PC-3 (cell line): ENCODE measurements around the gene GRB2. TPM values are rescaled to one million over a fixed set of nuclear protein-coding genes. Genes with fewer than 3 reads are reported as not detected.

Source experiments
- ATAC-seq: fragments of 200-7000 bp; cut with Tn5 transposase; 2 replicates; pipeline ENCODE4 v1.9.1; 2020; ENCODE audit warnings: mild to moderate bottlenecking, moderate library complexity
- BruUV-seq: library from RNA; stranded (reverse); fragments of 400-500 nt; replicated peaks from 2 replicates; lab custom pipeline; 2021; lab: Mats Ljungman, UMichigan
- CTCF ChIA-PET: fragments of 300-600 bp; sonication (Branson Sonifier 250); formaldehyde crosslinking; loops from one replicate; lab custom pipeline; 2022; ENCODE audit warnings: antibody characterized with exemption; lab: Charles Lee
- POLR2A ChIA-PET: fragments of 300-600 bp; sonication (Branson Sonifier 250); formaldehyde crosslinking; loops from one replicate; lab custom pipeline; 2022; ENCODE audit warnings: antibody characterized with exemption; ENCODE audit not compliant: unreplicated experiment; lab: Charles Lee
- DNase-seq: peaks from one replicate; pipeline ENCODE4 v3.0.0-alpha.2; 2015
- H2AFZ ChIP-seq: fragments of 300-600 bp; sonication (generic); 2 replicates; pipeline ENCODE4 v1.6.0; 2016; ENCODE audit warnings: antibody characterized with exemption, low read length
- H3F3A ChIP-seq: fragments of 300-600 bp; sonication (generic); one replicate; pipeline ENCODE4 v1.6.0; 2017; ENCODE audit warnings: antibody characterized with exemption, low read length, control low read depth, mild to moderate bottlenecking; ENCODE audit not compliant: unreplicated experiment
- H3K27ac ChIP-seq: fragments of 300-600 bp; sonication (generic); 2 replicates; pipeline ENCODE4 v1.5.1; 2016; ENCODE audit warnings: mild to moderate bottlenecking, low read length
- H3K27me3 ChIP-seq: fragments of 300-600 bp; sonication (generic); 2 replicates; pipeline ENCODE4 v1.6.1; 2016; ENCODE audit warnings: low read length, mixed read lengths
- H3K36me3 ChIP-seq: fragments of 300-600 bp; sonication (generic); 2 replicates; pipeline ENCODE4 v1.6.1; 2016; ENCODE audit warnings: low read depth, mixed run types, low read length, mixed read lengths
- H3K4me1 ChIP-seq: fragments of 300-600 bp; sonication (generic); 2 replicates; pipeline ENCODE4 v1.5.1; 2016; ENCODE audit warnings: low read length; ENCODE audit not compliant: insufficient read depth
- H3K4me2 ChIP-seq: fragments of 300-600 bp; sonication (generic); 2 replicates; pipeline ENCODE4 v1.6.0; 2016; ENCODE audit warnings: low read length
- H3K4me3 ChIP-seq: fragments of 300-600 bp; sonication (generic); 2 replicates; pipeline ENCODE4 v1.5.1; 2016; ENCODE audit warnings: mild to moderate bottlenecking, low read length, mixed read lengths
- H3K79me2 ChIP-seq: fragments of 300-600 bp; sonication (generic); 2 replicates; pipeline ENCODE4 v1.6.1; 2017; ENCODE audit warnings: low read length, mixed read lengths
- H3K9ac ChIP-seq: fragments of 300-600 bp; sonication (generic); 2 replicates; pipeline ENCODE4 v1.6.0; 2016; ENCODE audit warnings: mild to moderate bottlenecking, low read length
- H3K9me2 ChIP-seq: fragments of 300-600 bp; sonication (generic); replicated peaks from 2 replicates; pipeline ENCODE4 v1.6.1; 2016; ENCODE audit warnings: mixed run types, low read length, mixed read lengths
- H3K9me3 ChIP-seq: fragments of 300-600 bp; sonication (generic); 2 replicates; pipeline ENCODE4 v1.6.1; 2016; ENCODE audit warnings: low read length, mixed read lengths
- H4K20me1 ChIP-seq: fragments of 300-600 bp; sonication (generic); 2 replicates; pipeline ENCODE4 v1.6.1; 2016; ENCODE audit warnings: low read length, mixed read lengths
- EZH2 ChIP-seq: fragments of 300-600 bp; sonication (generic); IDR thresholded peaks from one replicate; pipeline ENCODE4 v1.6.1; 2017; ENCODE audit warnings: antibody characterized with exemption, mild to moderate bottlenecking, low read length; ENCODE audit not compliant: unreplicated experiment
- EZH2phosphoT487 ChIP-seq: fragments of 300-600 bp; sonication (generic); IDR thresholded peaks from 2 replicates; pipeline ENCODE4 v1.6.1; 2018; ENCODE audit warnings: mild to moderate bottlenecking, antibody characterized with exemption, low read length, borderline replicate concordance
- intact Hi-C: fragments of 100-400 bp; cut with micrococcal nuclease; formaldehyde crosslinking; loops from 2 replicates; pipeline ENCODE4 v1.9.0; 2023
- total RNA-seq: library from RNA; depleted of rRNA; stranded (reverse); fragments of >200 nt; gene quantifications from 2 replicates; pipeline ENCODE4 v1.2.3, GENCODE V29; 2014
- TF ChIP-seq, protein P1 (sequence below): fragments of 300-600 bp; sonication (generic); conservative IDR thresholded peaks from 2 replicates; pipeline ENCODE4 v1.5.1; 2017; ENCODE audit warnings: antibody characterized with exemption, low read depth, mild to moderate bottlenecking, low read length

Gene GRB2
- total RNA-seq, 1 experiment from 2014 or later: 224 TPM

DNA sequence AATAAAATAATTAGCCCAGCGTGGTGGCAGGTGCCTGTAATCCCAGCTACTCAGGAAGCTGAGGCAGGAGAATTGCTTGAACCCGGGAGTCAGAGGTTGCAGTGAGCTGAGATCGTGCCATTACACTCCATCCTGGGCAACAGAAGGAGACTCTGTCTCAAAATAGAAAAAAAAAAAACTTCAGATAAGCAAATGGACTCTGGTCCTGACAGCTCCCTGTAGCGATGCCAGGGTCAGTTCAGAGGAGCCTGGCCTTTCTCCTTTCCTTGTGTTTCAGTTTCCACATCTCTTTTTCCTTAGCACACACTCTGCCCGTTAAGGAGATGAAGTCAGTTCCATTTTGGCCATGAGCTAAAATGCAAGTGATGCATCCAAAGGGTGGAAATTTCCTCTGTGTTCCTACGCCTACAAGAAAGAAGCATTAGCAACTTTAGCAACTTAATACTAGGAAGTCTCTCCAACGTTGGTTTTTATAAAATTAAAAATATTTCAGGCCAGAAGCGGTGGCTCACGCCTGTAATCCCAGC, 11.6 kb upstream of the GRB2 start:
- Histone ChIP-seq H3K27me3 (no peaks in the 10 kb centered on the region), H3K4me1 (0 out of 2 replicates have a peak, but pooled peaks cover 3% of the 10 kb centered on the region), H3K36me3 (no peaks in the 10 kb centered on the region), H2AFZ (no peak overlapping the region), H3K9me2 (no peaks in the 10 kb centered on the region), H3K9ac (no peak overlapping the region), H3K4me3 (no peak overlapping the region), H4K20me1 (no peaks in the 10 kb centered on the region), H3K79me2 (no peaks in the 10 kb centered on the region), H3F3A (no peaks in the 10 kb centered on the region), H3K9me3 (no peaks in the 10 kb centered on the region), H3K27ac (no peak overlapping the region), H3K4me2 (no peak overlapping the region)
- no TSS peak for BruUV-seq
- POLR2A ChIA-PET: no interaction called here
- TF ChIP-seq, protein P1, sequence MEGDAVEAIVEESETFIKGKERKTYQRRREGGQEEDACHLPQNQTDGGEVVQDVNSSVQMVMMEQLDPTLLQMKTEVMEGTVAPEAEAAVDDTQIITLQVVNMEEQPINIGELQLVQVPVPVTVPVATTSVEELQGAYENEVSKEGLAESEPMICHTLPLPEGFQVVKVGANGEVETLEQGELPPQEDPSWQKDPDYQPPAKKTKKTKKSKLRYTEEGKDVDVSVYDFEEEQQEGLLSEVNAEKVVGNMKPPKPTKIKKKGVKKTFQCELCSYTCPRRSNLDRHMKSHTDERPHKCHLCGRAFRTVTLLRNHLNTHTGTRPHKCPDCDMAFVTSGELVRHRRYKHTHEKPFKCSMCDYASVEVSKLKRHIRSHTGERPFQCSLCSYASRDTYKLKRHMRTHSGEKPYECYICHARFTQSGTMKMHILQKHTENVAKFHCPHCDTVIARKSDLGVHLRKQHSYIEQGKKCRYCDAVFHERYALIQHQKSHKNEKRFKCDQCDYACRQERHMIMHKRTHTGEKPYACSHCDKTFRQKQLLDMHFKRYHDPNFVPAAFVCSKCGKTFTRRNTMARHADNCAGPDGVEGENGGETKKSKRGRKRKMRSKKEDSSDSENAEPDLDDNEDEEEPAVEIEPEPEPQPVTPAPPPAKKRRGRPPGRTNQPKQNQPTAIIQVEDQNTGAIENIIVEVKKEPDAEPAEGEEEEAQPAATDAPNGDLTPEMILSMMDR: no peak
- TF ChIP-seq EZH2 (no peak), EZH2phosphoT487 (no peak)
- intact Hi-C loops: loop anchor here (10.0 kb wide), 2 partner anchors 212 to 302 kb away; partner anchors contain the start of gene NUP85
- ATAC-seq: no peak
- DNase-seq: no peak
- CTCF ChIA-PET: no interaction called here

DNA sequence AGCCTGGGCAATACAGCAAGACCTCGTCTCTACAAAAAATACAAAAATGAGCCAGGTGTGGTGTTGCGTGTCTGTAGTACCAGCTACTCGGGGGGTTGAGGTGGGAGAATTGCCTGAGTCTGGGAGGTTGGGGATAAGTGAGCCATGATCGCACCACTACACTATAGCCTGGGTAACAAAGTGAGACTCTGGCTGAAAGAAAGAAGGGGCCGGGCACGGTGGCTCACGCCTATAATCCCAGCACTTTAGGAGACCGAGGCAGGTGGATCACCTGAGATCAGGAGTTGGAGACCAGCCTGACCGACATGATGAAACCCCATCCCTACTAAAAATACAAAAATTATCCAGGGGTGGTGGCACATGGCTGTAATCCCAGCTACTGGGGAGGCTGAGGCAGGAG, 10.5 kb upstream of the GRB2 start:
- Histone ChIP-seq H3K4me1 (0 out of 2 replicates have a peak, but pooled peaks cover 3% of the 10 kb centered on the region), H2AFZ (no peak overlapping the region), H3K4me3 (no peak overlapping the region), H3K9me2 (no peaks in the 10 kb centered on the region), H3K36me3 (no peaks in the 10 kb centered on the region), H3K27ac (no peak overlapping the region), H3F3A (no peaks in the 10 kb centered on the region), H3K4me2 (no peak overlapping the region), H3K79me2 (no peaks in the 10 kb centered on the region), H3K9ac (no peak overlapping the region), H3K27me3 (no peaks in the 10 kb centered on the region), H3K9me3 (no peaks in the 10 kb centered on the region), H4K20me1 (no peaks in the 10 kb centered on the region)
- BruUV-seq: no TSS peak
- CTCF ChIA-PET: interaction anchor here (0.6 to 0.7 kb wide), 3 partner anchors 9 to 50 kb away, joined by 3 to 9 read pairs (median 6); no protein-coding TSS in a partner anchor
- POLR2A ChIA-PET: no interaction called here
- DNase-seq (no peak), ATAC-seq (no peak)
- no peak for TF ChIP-seq EZH2
- TF ChIP-seq EZH2phosphoT487: no peak
- TF ChIP-seq, protein P1: no peak
- intact Hi-C loops: loop anchor here (10.0 kb wide), 2 partner anchors 211 to 301 kb away; partner anchors contain the start of gene NUP85

DNA sequence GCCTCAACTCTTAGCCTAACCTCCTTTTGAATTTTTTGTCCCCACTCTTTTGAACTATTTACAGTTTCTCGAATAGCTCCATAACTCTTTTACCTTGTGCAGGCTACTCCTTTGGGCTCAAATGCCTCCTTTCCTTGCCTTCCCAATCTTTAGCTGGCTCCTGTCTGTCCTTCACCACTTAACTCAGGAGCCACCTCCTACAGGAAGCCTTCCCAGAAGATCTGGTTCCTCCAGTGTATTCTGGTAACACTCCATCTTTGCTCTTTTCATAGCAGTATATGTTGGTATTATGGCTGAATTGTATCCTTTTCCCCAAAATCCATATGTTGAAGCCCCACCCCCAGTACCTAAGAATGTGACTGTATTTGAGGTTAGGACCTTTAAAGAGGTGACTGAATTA, 9.0 kb upstream of the GRB2 start:
- H3K27ac ChIP-seq: no peak overlapping the region
- POLR2A ChIA-PET: no interaction called here

More for the DNA sequence above, 9.0 kb upstream of the GRB2 start:
- 0 out of 2 replicates have a peak, but pooled peaks cover 3% of the 10 kb centered on the region for H3K4me1 ChIP-seq
- no peak overlapping the region for H3K4me3 ChIP-seq
- CTCF ChIA-PET: no interaction called here
- no peaks in the 10 kb centered on the region for H3K36me3 ChIP-seq
- intact Hi-C loops: loop anchor here (10.0 kb wide), 2 partner anchors 210 to 300 kb away; partner anchors contain the start of gene NUP85
- TF ChIP-seq EZH2phosphoT487 (no peak), EZH2 (no peak)
- TF ChIP-seq, protein P1: no peak
- no peak overlapping the region for H3K4me2 ChIP-seq
- H3K79me2 ChIP-seq: no peaks in the 10 kb centered on the region
- H3F3A ChIP-seq: no peaks in the 10 kb centered on the region
- no TSS peak for BruUV-seq
- no peaks in the 10 kb centered on the region for H3K27me3 ChIP-seq
- no peaks in the 10 kb centered on the region for H4K20me1 ChIP-seq
- DNase-seq: no peak
- H3K9me2 ChIP-seq: no peaks in the 10 kb centered on the region
- no peaks in the 10 kb centered on the region for H3K9me3 ChIP-seq
- no peak for ATAC-seq
- no peak overlapping the region for H3K9ac ChIP-seq
- H2AFZ ChIP-seq: no peak overlapping the region
